HG02840 (cell line): ENCODE measurements around the gene ALCAM.

Source experiments
- ATAC-seq: cut with Tn5 transposase; IDR thresholded peaks from one replicate; pipeline ENCODE4 v1.9.1; 2021; ENCODE audit warnings: mild to moderate bottlenecking, moderate library complexity, moderate number of reproducible peaks; ENCODE audit not compliant: unreplicated experiment, low FRiP score

ALCAM gene

DNA sequence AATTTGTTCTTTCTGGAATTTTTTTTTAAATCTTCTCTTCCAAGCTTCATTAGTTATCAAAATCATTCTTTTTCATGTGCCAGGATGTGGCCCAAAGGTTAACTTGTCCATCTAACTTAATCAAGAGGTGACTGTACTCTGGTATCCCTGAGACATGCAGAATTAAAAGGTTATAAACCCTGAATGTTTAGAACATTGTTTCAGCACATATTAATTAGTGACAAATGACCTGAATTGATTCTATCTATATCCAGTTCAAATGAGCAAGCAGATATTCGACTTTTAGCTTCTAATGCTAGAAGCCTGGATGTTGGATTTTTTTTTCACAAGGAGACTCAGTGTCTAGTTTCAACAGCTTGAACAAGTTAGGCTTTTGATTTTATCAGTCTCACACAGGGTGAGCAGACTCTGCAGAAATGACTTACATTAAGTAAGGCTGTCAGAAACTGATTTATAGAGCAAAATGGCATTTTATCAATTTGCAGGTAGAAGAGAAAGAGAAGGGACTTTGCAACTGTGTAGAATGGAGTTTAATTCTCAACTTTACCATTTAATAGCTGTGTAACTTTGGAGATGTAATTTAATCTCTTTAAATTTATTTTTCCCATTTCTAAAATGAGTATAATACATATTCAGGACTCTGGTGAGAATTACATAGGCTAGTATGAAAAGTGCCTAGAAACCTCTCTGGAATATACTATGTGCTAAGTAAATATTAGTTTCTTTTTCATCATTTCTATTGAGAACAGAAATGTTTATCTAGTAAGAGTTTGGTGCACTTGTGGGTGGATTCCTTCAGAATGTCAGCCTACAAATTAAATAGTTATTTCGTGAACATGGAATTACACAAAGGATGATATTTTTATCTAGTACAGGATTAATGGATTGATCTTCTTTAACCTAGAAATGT lies 100.0 kb downstream of the ALCAM start:
- ATAC-seq: no peak

DNA sequence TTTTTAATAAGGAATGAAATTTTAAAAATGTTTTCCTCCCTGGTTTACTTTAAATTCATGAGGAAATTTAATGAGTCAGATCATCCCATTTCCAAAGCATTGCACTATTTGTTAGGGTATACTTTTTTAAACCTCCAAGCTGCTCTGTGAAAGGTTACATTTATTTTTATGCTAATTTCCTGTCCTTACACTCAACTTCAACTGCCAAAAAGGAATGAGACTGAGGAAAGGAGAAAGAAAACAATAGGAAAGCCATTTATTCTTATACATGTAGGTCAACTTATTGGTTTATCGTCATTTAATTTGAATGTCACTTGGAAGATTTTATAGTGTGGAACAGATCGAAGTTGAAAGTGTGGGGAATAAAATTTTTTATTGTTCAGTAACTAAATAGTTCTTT lies 104.1 kb downstream of the ALCAM start:
- ATAC-seq: no peak

DNA sequence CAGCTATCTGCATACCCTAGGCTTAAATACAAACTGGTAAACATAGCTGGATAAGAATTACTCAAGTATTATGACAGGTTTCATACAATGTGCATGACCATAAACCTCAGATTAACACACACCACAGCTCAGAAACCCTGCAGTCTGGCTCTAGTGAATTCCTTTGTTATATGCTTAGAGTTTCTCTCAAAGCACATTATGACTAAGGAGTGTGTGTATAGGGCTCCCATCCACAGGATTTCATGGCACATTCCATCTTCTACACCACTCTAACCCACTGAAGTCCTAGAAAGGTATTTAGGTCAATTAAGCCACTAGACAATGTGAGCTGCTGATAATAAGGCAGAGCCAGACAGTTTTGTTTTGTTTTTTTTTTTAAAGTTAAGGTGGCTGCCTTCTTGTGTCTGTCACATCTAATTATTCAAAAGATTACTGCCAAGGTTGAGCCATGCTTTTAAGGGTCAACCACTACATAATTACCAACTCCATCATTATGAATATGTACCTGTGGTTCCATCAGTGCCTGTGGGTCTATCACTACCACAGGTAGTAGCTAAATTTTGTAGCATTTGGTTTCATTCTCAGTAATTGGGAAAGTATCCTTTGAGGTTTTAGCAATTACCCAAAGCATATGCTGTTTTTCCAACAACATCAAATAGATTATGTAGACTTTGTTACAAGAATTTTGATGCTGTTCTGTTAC lies 107.0 kb downstream of the ALCAM start:
- peak; percentile 60 for ATAC-seq

DNA sequence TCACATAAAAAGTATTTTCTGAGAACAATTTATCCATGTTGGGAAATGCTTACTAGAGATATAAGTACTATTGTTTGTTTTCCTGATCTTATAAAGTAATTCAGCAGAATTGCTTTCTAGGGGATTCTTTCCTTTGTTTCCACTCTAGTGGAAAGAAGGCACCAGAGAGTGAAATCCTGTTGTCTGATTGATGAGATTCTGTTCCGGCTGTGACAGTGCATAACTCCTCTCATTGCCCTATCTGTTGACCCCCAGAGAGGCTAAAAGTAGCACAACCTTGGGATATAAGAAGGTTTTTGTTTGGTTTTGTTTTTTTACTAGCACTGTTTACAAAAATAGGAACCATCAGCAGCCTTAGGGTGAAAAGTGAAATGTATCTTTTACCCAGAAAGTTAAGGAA lies 114.1 kb downstream of the ALCAM start:
- ATAC-seq: no peak

DNA sequence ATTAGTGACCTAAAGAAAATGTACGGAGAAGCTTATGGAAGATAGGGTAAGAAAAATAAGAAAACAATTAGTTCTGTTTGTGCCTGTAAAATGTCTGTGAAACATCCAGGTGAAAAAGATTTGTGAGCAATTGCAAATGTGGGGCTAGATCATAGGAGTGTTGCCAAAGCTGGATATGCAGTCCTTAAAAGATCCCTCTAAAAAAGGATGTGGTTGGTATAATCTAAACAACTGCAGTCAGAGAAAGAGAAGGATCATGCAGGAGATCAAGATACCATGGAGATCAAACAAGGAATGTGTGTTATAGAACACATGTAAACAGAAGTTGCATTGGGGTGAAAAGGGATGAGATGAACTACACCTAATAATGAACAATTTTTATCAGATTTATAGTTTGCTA lies 116.8 kb downstream of the ALCAM start:
- ATAC-seq: no peak

DNA sequence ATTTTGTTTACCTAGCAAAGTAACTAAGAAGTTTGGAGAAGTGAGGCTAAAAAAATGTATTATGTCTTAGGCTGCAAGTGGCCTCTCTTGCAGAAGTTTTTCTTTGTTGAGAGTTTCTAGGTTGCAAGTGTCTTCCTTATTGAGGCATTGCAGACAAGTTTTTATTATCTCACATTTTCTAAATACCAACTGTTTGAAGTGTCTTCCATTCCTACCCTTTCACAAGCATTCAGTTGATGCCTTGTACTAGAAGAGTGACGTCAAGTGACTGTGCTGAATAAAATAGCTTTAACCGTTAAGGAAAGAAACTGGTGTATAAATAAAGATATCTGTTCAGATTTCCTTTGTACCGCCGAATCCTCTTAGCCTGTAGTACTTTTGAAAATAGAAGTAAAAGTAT lies 123.3 kb downstream of the ALCAM start:
- no peak for ATAC-seq

DNA sequence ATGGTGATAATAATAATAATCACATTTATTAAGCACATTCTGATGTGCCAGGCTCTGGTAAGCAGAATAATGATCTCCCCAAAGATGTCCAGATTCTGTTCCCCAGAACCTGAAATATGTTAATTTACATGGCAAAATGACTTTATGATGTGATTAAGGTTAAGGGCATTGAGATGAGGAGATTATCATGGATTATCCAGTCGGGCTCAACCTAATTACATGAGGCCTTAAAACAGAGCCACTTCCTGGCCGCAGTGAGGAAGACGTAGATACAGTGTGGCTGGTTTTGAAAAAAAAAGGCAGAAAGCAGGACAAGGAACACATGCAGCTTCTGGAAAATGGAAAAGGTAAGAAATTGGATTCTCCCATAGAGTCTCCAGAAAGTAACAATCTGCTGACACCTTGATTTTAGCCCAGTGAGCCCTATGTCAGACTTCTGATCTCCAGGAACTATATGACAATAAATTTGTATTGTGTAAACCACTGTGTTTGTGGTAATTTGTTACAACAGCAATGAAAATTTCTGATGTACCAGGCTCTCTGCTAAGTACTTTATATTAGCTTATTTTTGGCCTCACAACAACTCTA lies 126.7 kb downstream of the ALCAM start:
- ATAC-seq: no peak

DNA sequence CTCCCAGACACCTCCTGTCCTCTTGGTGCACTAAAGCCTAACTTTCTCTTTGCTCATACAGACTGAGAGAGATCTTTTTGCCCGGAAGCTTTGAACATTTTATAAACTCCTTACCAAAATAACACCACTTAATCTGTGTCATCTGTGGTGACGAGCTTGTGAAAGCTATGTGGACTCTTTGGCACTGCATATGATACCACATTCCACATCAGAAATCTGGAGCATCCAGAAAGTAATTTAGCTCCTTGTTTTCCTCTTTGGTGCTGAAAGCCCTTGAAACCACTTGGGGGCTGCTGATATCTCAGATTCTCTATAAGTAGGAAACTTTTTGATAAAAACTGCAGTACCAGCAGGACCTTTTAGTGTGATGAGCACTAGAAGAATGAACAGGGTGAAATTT lies 128.3 kb downstream of the ALCAM start:
- no peak for ATAC-seq

DNA sequence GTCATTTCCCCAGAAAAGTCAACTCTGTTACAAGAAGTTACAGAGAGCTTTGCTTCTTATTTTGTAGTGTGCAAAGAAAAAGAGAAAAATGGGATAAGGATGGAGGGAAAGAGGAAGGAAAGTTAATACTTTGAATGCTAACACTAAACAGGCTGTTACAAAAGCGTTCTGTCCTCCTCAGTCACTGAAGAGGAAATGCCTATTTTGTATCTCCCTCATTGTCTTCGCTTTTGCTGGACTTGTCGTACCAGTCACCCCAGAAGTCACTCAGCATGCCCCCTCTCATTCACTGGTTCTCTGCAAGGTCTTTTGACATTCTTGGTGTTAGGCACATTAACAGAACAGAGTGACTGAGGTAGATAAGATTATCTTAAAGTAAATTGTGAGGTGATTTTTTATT lies 129.6 kb downstream of the ALCAM start:
- ATAC-seq: no peak

DNA sequence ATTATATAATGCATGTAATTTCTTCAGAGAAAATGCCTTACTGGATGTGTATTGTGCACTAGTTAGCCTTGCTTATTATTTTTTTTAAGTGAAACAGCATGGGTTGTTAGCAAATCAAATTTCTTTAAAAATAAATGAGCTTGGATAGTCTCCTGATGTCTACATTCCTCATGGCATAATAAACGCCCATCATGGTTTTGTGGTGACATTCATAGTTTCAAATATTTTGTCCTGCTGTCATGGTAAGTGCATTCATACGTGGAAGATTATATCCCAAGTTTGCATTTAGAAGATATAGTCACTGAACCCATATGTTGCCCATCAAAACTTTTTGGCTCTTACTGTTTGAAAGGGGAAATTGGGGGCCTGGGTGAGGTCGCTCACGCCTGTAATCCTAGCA lies 130.7 kb downstream of the ALCAM start:
- ATAC-seq: no peak

DNA sequence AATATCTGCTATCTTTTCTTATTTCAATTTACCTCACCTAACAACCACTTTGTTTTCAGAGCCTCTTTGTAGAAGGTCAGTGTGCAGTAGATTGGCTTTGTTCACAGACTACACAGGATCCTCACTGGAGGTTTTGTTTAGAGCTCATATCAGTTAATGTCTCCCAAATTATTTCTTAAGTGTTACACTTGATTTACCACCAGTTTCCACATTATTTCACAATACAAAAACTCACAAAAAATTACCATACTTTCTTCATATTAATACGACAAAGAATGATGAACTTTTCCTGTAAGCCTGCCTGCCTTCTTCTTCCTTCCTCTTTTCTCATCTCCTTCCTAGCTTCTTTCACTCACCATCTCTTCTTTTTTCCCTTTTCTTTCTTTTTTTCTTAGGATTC lies 133.3 kb downstream of the ALCAM start:
- no peak for ATAC-seq

DNA sequence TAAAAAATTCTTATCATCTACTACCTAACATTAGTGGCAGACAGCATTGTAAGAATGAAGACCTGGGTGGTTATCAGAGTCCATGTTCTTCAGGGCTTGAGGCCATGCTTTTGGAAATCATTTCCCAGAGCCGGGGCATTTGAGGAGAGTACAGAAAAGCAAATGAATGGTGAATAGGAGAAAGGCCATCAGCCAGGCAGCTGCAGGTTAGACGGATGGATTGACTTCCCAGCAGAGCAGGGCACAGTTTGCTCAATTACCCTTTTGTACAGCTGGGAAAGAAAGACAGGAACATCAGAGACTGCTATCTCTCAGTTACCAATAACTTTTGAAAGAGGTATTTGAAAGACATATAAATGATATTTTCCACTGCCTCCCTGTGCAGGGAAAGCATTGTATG lies 135.6 kb downstream of the ALCAM start:
- no peak for ATAC-seq

DNA sequence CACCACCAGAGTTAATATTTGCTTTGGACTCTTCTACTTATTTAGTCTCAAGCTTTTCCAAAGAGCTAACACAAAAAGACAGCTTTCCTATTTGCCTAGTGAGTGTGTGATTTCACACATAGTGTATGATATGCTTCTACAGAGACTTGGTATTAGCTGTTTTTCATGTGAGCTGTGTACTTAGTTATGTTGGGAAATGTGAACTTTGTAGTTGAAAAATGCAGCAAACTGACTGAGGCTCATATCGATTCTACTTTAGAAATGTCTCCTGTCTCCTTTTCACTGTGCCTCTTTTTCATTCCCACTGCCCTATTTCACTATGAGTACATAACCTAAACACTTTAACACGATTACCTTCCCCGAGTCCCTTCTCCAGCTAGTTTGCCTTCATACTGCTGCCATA lies 136.5 kb downstream of the ALCAM start:
- no peak for ATAC-seq

DNA sequence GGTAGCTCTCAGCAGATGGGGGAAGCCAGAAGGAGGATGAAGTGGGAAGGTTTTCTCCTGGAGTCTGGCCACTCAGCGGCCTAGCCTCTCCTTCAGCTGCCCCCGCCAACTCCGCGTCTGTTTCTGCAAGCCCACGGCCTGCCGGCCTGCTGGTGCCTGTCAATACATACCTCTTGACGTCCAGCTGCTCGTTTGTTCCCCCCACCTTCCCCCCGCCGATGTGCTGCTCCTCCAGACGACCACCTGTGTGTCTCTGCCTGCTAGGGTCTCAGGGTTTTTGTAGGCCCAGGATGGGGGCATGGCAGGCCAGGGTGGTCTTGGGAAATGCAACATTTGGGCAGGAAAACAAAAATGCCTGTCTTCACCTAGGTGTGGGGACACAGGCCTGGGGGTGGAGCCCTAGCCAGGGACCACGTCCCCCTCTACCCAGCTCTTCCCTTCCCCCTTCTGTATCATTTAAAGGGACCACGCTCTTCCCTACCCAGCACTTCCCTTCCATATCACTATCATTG lies 137.8 kb downstream of the ALCAM start:
- no peak for ATAC-seq

DNA sequence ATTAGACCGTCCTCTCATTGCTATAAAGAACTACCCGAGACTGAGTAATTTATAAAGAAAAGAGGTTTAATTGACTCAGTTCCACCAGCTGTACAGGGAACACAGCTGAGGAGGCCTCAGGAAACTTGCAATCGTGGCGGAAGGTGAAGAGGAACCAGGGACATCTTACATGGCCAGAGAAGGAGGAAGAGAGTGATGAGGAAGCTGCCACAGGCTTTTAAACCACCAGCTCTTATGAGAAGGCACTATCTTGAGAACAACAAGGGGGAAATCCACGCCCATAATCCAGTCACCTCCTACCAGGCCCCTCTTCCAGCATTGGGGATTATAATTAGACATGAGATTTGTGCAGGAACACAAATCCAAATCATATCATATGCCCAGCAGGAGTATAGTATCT lies 138.5 kb downstream of the ALCAM start:
- no peak for ATAC-seq

DNA sequence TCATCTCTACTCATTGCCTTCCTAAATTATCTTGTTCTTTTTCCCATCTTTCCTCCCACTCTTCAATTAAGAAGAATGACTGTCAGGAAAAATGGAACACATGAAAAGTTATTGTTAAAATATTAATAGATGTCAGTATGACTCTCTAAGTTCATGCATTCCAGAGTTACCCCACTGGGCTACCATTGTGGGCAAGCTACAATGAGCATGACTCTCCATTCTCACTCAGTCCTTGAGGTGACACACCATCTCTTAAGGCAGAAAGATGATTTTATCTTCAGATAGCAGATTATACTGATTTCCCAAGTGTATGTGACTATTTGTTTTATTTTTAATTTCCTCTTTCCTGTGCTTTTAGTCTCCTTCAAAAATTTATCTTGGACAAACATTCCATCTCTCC lies 144.3 kb downstream of the ALCAM start:
- no peak for ATAC-seq

DNA sequence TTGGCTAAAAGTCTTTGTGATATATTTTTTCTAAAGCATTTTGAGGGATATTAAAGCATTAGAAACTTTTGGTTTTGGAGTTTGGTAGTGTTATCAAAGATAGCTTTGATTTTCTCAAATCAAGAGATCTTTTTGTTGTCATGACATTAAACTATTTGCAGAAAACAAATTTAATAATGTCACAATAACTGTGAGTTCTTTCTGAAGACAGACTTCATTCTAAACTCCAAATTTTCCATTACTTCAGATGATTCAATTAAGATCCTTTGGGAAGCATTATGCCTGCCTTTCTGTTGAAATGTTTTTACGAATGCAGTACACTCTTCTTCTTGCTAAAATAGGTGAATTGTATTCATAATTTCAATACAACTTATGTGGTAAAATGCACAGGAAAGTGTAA lies 145.4 kb downstream of the ALCAM start:
- ATAC-seq: no peak

DNA sequence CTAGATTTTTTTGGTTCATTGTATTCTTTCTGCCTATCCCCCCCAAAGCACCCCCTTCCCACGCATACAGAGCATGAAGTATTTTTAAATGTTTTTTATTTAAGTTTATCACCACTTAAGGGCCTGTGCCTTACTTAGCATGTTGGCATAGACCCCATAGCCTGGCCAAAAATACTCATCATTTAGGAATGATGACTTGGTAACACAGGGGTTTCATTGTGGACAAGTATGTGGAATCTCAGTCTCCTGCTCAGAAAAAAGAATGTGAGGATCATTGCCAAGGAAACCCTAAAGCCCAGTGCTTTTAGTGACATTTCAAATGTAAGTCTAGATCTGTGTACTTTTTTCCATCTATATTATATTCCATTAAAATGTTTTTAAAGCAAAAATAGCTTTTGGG lies 146.3 kb downstream of the ALCAM start:
- no peak for ATAC-seq

DNA sequence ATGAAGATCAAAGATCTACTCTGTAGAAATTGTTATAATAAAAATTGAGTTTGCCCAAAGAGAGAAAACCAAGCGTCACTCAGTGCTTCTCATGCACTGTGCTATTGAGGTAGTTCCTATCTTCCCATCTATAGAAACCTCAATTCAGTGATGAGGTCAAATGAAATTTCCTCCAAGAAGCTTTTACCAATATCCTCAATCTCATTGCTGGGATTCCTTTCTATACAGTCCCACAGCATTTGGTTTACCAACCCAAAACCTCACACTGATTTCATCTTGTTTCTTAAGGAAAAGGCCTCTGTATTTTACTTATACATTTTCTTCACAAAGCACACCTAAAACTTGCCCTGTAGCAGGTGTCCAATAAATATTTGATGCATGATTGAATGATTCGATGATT lies 147.2 kb downstream of the ALCAM start:
- ATAC-seq: no peak

DNA sequence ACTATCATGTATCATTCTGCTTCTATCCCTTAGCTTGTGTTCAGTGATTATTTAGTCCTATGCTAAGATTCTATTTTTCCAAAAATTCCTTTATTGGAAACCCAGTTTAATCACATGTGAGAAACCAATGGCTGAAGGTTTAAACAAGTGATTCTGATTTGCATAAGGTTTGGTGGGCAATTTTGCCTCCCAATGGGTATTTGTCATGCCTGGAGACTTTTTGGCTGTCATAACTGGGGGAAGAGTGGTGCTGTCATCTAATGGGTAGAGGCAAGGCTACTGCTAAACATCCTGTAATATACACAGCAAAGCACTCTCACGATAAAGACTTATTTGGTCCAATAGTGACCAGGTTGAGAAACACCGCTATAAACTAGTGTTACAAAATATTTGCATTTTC lies 148.7 kb downstream of the ALCAM start:
- ATAC-seq: no peak

DNA sequence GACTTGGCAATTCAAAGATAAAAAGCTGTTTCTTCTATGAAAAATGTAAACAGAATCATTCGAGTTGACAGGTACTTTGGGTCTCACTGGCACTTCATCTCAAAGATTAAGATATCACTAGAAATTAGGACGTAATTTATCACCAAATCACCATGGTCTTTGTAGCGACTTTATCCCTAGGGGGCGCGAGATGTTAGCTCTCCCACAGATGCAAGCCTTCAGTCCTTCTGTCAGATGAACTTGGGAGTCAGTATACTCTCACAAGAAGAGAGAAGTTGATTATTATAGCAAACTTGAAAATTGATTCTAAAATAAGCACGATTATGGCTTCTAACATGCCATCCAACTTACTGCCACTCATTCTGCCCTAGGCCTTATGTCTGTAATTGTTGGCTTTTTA lies 150.3 kb downstream of the ALCAM start:
- ATAC-seq: no peak
